Epidermal melanocyte (primary cell): Measurements from ENCODE around the gene KCNN3.

Experiments
- DNase-seq: peaks from one replicate; pipeline ENCODE4 v3.0.0; 2011; ENCODE audit warnings: low spot score; ENCODE audit not compliant: insufficient read length

Gene KCNN3

GRCh38 chr1:154794608-154795007 is 75.5 kb downstream of the KCNN3 start:
- DNase-seq, result no peak

GRCh38 chr1:154793685-154794084 is 76.4 kb downstream of the KCNN3 start:
- no peak for DNase-seq

GRCh38 chr1:154792899-154793298 is 77.2 kb downstream of the KCNN3 start:
- DNase-seq, result no peak

GRCh38 chr1:154791292-154792166 is 78.6 kb downstream of the KCNN3 start:
- DNase-seq, result no peak

DNA sequence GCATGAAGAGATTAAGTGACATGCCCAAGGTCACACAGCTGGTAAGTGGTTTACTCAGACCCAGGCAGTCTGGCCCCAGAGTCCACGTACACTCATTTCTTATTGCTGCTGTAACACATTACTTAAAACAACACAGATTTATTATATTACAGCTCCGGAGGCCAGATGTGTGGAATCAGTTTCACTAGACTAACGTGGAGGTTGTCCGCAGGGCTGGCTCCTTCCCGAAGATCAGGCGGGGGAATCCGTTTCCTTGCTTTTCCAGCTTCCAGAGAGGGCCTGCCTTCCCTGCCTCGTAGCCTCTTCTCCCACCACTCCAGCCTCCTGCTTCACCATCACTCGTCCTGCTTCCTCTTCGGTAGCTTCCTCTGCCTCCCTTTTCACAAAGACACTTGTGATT is 81.2 kb downstream of the KCNN3 start:
- no peak for DNase-seq

- DNase-seq, result no peak
Measured at GRCh38 chr1:154788110-154788870, 81.8 kb downstream of the KCNN3 start.

DNA sequence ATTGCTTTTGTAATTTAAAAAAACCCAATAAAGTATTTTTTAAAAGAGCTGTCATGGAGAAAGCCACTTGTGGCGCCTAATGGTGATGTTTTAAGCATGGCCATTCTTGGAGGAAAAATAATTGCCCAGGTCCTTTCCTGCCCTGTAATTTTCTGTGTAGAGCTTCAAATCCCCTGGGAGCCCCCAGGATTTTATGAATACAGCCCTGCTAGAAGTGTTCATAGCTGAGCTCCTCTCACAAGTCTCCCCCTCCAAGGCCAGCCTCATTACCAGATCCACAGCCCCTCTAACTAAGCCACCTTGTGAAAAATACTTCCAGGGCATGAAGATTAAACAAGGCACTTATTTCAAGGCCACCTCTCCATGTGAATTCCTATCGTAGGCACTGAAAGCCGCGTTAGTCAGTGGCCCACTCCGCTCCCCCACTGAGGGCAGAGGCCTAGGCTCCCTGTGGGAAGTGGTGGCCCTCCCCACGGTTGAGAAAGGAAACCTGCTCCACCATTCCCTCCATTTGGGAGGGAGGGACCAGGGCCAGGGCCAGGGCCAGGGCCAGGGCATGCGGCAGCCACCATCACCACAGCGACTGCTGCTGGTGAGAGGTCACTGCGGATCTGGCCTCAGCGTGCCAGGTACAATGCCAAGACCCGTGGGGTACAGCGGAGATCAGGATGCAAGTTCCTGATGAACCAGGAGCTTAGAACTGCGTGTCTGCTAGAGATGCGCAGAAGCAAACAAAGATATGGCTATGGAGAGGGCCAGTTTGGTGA is 83.1 kb downstream of the KCNN3 start:
- DNase-seq, result no peak

DNA sequence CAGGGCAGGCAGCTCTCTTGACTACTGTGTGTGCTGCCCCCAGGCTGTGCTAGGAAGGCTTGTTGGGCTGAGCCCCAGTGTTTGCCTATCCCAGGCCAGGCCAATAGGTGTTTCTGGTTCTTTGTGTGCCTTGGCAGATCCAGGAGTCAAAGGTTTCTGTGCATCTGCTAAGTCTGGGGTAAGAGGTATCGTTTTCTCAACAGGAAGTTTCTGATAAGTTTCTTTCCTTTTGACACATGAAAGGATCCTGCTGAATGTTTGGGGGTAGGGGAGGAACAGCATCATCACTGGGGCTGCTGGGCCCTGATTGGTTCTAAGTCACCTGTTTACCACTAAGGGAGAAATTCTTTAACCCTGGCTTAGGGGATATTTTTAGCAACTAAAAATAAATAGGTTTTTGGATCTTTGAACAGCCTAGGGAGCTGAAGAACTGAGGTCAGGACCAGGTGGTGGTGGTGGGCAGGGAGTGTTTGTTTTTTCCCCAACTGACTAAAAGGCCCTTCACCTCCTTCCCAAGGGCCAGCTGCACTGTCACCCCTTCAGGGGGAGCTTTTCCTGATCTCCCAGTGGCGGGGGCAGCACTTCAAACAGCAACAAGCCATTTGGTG is 85.1 kb downstream of the KCNN3 start:
- DNase-seq, result no peak

DNA sequence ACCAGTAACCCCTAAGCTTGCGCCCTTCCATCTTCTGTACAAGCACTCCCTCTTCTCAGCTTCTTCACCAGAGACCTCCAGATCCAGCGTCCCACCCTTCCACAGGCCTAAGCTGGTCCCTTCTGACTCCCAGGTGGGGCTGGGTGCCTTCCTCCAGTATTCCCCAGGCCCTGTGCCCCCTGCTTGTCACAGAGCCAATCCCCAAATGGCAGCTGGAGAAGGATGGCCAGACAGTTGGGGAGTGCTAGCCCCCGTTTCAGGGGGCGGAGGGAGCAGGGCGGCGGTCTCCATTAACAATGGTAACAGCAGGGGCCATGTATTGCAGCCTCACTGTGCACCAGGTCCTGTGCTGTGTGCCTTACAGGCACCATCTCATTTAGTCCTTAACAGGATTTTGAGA is 85.7 kb downstream of the KCNN3 start:
- no peak for DNase-seq

DNA sequence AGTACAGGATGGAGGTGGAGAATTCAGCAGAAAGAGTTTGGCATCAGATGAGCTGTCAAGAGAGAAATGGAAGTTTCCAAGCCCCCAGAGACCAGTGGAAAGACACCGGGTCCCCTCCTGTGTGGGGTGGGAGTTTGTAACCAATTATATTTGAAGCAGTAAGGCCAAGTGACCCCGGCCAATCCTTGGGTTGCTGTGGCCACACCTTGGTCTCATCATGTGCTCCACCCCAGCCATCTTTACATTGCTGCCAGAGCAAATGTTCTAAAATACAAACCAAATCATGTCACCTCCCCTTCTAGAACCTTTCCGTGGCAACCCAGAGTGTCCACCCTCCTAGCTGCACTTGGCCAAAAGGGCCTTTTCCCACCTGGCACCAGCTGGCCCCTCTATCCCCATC is 86.1 kb downstream of the KCNN3 start:
- DNase-seq, result no peak

DNA sequence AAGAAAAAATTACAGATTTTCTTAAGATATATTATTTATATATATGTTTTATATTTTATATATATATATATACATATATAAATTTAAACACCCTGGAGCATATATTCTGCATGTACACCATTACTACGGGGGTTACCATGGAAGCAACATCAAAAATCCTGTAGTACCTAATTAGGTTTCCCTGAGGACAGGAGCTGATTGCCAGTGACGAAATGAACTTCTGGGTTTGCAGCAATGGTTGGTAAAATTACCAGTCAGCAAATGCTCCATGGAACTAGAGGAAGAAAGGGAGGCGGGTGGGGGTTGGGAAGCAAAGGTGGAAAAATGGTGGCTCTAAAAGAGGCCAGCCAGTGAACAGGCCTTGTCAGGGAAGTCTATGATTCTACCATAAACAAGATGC is 89.5 kb downstream of the KCNN3 start:
- DNase-seq, result no peak

- DNase-seq, result no peak
Measured at GRCh38 chr1:154779551-154780189, 90.4 kb downstream of the KCNN3 start.

GRCh38 chr1:154778944-154779343 is 91.1 kb downstream of the KCNN3 start:
- no peak for DNase-seq

GRCh38 chr1:154778275-154778674 is 91.8 kb downstream of the KCNN3 start:
- no peak for DNase-seq

- no peak for DNase-seq
Measured at GRCh38 chr1:154777781-154778180, 92.3 kb downstream of the KCNN3 start.

- DNase-seq, result no peak
Measured at GRCh38 chr1:154777154-154777553, 92.9 kb downstream of the KCNN3 start.

GRCh38 chr1:154775621-154776605 is 94.2 kb downstream of the KCNN3 start:
- no peak for DNase-seq

GRCh38 chr1:154774175-154774855 is 95.8 kb downstream of the KCNN3 start:
- DNase-seq, result no peak

- no peak for DNase-seq
Measured at GRCh38 chr1:154773551-154773950, 96.5 kb downstream of the KCNN3 start.
